ENCODE results near the gene TFE3.

- TF ChIP-seq POLR2A (IDR thresholded peaks at IDR 0.05; ENCODE audit: low read depth, low read length) (no peak), POLR2AphosphoS5 (IDR thresholded peaks at IDR 0.05; ENCODE audit: low read depth, low read length) (no peak)
These were observed 12.9 kb downstream of the TFE3 start for GRCh38 chrX:49030283-49030682.

All from GM12892 (cell line).